OCI-LY3 (cell line): ENCODE measurements around the gene RND1.
A peak's percentile ranks its signal among the peaks of the same experiment; 100 is the strongest.

Experiments
- H2AFZ ChIP-seq: fragments of 200-600, 300-600 bp; shearing (Covaris generic); 2 replicates; pipeline ENCODE4 v1.6.0; 2014; ENCODE audit warnings: antibody characterized with exemption, low read depth, low read length
- H3K27ac ChIP-seq: fragments of 200-600, 300-600 bp; sonication (generic); 2 replicates; pipeline ENCODE4 v1.5.1; 2014; ENCODE audit warnings: mild to moderate bottlenecking, low read length, moderate library complexity, mixed read lengths
- H3K27me3 ChIP-seq: fragments of 200-600, 300-600 bp; sonication (generic); 2 replicates; pipeline ENCODE4 v1.6.1; 2014; ENCODE audit warnings: low read depth, low read length, mixed read lengths
- H3K36me3 ChIP-seq: fragments of 200-600, 300-600 bp; sonication (generic); replicated peaks from 2 replicates; pipeline ENCODE3; 2014; ENCODE audit warnings: low read depth, low read length, mixed read lengths
- H3K4me1 ChIP-seq: fragments of 300-600, 200-600 bp; sonication (generic); 2 replicates; pipeline ENCODE4 v1.6.1; 2014; ENCODE audit warnings: low read length, mixed read lengths
- H3K4me2 ChIP-seq: fragments of 200-600, 300-600 bp; sonication (generic); 2 replicates; pipeline ENCODE4 v1.6.1; 2014; ENCODE audit warnings: low read length, mixed read lengths
- H3K4me3 ChIP-seq: fragments of 300-600, 200-600 bp; sonication (generic); 2 replicates; pipeline ENCODE4 v1.5.1; 2014; ENCODE audit warnings: antibody characterized with exemption, mild to moderate bottlenecking, low read length, moderate library complexity
- H3K79me2 ChIP-seq: fragments of 300-600, 200-600 bp; shearing (Covaris generic); 2 replicates; pipeline ENCODE4 v1.6.1; 2014; ENCODE audit warnings: mild to moderate bottlenecking, low read length, mixed read lengths
- H3K9ac ChIP-seq: fragments of 300-600, 200-600 bp; shearing (Covaris generic); 2 replicates; pipeline ENCODE4 v1.6.0; 2014; ENCODE audit warnings: mild to moderate bottlenecking, low read length, moderate library complexity
- H3K9me3 ChIP-seq: fragments of 200-600, 300-600 bp; shearing (Covaris generic); 2 replicates; pipeline ENCODE4 v1.6.1; 2014; ENCODE audit warnings: low read length, mixed read lengths; ENCODE audit not compliant: insufficient read depth
- H4K20me1 ChIP-seq: fragments of 200-600, 300-600 bp; sonication (generic); 2 replicates; pipeline ENCODE4 v1.6.1; 2016; ENCODE audit warnings: low read length, mixed read lengths; ENCODE audit not compliant: insufficient read depth
- EZH2phosphoT487 ChIP-seq: fragments of 200-600 bp; shearing (Covaris generic); IDR thresholded peaks from 2 replicates; pipeline ENCODE4 v1.6.1; 2018; ENCODE audit warnings: antibody characterized with exemption, mixed run types, low read depth
- TF ChIP-seq, protein P1 (sequence below): fragments of 200-600, 300-600 bp; sonication (generic); IDR thresholded peaks from 2 replicates; pipeline ENCODE4 v1.5.1; 2014; ENCODE audit warnings: antibody characterized with exemption, low read length, low read depth

The RND1 gene

DNA sequence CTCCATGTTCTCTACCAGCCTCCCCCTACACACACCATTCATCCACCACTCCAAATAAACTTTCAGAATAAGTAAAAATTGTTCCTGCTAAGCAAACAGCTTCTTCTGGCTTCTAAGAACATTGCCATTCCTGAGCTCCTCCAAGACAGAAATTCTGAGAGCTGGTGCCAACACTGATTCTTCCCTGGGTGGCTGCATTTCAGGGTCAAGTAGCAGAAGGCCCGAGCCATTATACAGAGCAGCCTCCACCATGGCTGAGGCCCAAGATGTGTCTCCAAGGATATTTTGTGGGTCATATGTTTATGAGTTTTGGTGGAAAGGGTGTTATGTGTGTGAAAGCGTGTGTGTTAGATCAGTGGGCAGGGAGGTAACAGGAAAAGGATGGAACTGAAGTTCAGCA, 3.5 kb upstream of the RND1 start:
- H4K20me1 ChIP-seq = no peaks in the 10 kb centered on the region
- peaks cover 14% of the 10 kb centered on the region for H3K4me1 ChIP-seq
- no peak for TF ChIP-seq EZH2phosphoT487
- TF ChIP-seq, protein P1, sequence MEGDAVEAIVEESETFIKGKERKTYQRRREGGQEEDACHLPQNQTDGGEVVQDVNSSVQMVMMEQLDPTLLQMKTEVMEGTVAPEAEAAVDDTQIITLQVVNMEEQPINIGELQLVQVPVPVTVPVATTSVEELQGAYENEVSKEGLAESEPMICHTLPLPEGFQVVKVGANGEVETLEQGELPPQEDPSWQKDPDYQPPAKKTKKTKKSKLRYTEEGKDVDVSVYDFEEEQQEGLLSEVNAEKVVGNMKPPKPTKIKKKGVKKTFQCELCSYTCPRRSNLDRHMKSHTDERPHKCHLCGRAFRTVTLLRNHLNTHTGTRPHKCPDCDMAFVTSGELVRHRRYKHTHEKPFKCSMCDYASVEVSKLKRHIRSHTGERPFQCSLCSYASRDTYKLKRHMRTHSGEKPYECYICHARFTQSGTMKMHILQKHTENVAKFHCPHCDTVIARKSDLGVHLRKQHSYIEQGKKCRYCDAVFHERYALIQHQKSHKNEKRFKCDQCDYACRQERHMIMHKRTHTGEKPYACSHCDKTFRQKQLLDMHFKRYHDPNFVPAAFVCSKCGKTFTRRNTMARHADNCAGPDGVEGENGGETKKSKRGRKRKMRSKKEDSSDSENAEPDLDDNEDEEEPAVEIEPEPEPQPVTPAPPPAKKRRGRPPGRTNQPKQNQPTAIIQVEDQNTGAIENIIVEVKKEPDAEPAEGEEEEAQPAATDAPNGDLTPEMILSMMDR = no peak
- H3K9ac ChIP-seq = no peak overlapping the region
- H3K27ac ChIP-seq = no peak overlapping the region
- no peak overlapping the region; the same call in 1 of the 2 replicates for H2AFZ ChIP-seq
- no peak overlapping the region for H3K4me3 ChIP-seq
- no peak overlapping the region for H3K4me2 ChIP-seq
- no peaks in the 10 kb centered on the region for H3K36me3 ChIP-seq
- no peaks in the 10 kb centered on the region for H3K9me3 ChIP-seq
- no peaks in the 10 kb centered on the region for H3K27me3 ChIP-seq
- H3K79me2 ChIP-seq = no peaks in the 10 kb centered on the region

DNA sequence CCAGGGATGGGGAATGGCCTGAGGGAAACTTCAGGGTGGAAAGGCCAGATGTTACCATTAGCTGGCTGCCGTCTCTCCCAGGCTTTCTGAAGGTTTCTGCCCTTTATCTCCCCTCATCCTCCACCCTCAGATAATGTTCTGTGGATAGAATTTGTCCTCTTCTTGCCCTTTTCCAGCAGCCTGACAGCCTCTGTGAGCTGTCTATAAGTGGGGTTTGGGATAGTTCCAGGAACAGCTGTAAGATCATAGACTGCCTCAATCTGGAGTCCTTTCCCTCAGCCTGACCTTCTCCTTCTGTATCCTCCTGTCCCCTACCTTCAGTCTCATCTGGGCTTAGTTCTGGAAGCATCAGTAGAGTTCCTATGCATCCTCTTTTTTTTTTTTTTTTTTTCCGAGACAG, 2.8 kb upstream of the RND1 start:
- no peaks in the 10 kb centered on the region for H4K20me1 ChIP-seq
- no peak for TF ChIP-seq EZH2phosphoT487
- TF ChIP-seq, protein P1 = no peak
- H3K9ac ChIP-seq = no peak overlapping the region
- H3K4me3 ChIP-seq = no peak overlapping the region
- H3K27me3 ChIP-seq = no peaks in the 10 kb centered on the region
- no peaks in the 10 kb centered on the region for H3K36me3 ChIP-seq
- H3K4me2 ChIP-seq = no peak overlapping the region
- no peaks in the 10 kb centered on the region for H3K79me2 ChIP-seq
- no peak overlapping the region for H3K27ac ChIP-seq
- H3K9me3 ChIP-seq = no peaks in the 10 kb centered on the region
- no peak overlapping the region for H2AFZ ChIP-seq
- peaks cover 16% of the 10 kb centered on the region for H3K4me1 ChIP-seq

DNA sequence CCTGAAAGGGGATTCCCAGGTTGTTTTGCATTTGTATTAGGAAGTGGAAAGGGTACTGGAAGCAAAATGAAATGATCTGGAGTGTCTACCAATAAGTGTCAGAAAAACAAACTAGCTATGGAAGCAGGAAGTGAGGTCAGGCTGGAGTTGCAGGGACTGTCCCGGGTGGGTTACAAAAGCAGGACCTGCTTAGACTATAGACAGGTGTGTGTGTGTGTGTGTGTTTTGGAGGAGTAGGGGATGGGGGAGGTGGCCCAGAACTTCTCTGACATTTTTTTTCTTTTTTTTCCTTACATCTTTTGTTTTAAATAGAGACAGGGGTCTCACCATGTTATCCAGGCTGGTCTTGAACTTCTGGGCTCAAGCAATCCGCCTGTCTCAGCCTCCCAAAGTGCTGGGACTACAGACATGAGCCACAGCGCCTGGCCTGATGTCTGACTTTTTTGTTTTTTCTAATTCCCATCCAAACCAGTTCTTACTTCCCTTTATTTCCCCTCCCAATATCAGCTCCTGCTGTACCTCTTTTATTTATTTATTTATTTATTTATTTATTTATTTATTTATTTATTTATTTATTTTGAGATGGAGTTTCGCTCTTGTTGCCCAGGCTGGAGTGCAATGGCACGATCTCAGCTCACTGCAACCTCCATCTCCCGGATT, 512 bp upstream of the RND1 start:
- Histone ChIP-seq H3K9ac (peak overlapping the region; percentile 70; the same call in 1 of the 2 replicates), H3K9me3 (no peaks in the 10 kb centered on the region), H3K4me2 (peak overlapping the region; percentile 95), H2AFZ (no peak overlapping the region; the same call in 1 of the 2 replicates), H3K27ac (peak overlapping the region; percentile 37), H4K20me1 (no peaks in the 10 kb centered on the region), H3K36me3 (no peaks in the 10 kb centered on the region), H3K79me2 (no peaks in the 10 kb centered on the region), H3K4me1 (peaks cover 16% of the 10 kb centered on the region), H3K4me3 (peak overlapping the region; percentile 85), H3K27me3 (no peaks in the 10 kb centered on the region)
- TF ChIP-seq, protein P1 = no peak
- no peak for TF ChIP-seq EZH2phosphoT487

DNA sequence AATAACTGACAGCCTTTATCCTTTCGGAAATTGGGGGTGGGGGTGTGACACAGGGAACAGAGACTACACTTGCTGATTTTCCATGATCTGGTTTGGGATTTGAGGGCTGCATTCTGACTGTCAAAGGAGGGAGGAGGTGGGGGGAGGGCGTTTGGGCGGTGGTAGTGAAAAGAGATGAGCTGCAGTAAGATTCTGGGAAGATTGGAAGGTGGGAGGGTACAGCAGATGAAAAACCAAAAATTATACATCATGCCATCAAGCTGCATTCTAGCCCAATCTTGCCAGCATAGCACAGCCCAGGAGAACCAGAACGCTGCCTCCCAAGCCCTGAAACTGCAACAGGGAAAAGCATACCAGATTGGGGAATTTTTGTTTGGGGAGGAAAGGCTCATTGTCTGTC, 2.4 kb downstream of the RND1 start:
- H3K27me3 ChIP-seq = no peaks in the 10 kb centered on the region
- no peak overlapping the region for H3K4me3 ChIP-seq
- peaks cover 16% of the 10 kb centered on the region for H3K4me1 ChIP-seq
- no peaks in the 10 kb centered on the region for H4K20me1 ChIP-seq
- TF ChIP-seq, protein P1 = no peak
- TF ChIP-seq EZH2phosphoT487 = no peak
- no peak overlapping the region for H3K9ac ChIP-seq
- no peaks in the 10 kb centered on the region for H3K9me3 ChIP-seq
- no peaks in the 10 kb centered on the region for H3K79me2 ChIP-seq
- no peak overlapping the region for H3K27ac ChIP-seq
- no peak overlapping the region for H3K4me2 ChIP-seq
- H2AFZ ChIP-seq = no peak overlapping the region
- no peaks in the 10 kb centered on the region for H3K36me3 ChIP-seq
